Ovary (tissue), 9 donors: ENCODE measurements around the gene ST6GALNAC3. TPM values are rescaled to one million over a fixed set of nuclear protein-coding genes. Genes with fewer than 3 reads are reported as not detected.

Experiments
- DNase-seq, 5 donors: peaks; one replicate each; pipeline ENCODE4 v3.0.0-alpha.2; 2019 to 2020
- H3K27ac ChIP-seq, 2 donors: fragments of 200-600 bp; one replicate each; pipeline versions ENCODE4 v1.5.1 to v1.8.0; 2019 to 2022
- H3K27me3 ChIP-seq: fragments of 200-600 bp; one replicate; pipeline ENCODE4 v1.8.0; 2022
- H3K36me3 ChIP-seq: fragments of 200-600 bp; sonication (generic); one replicate; pipeline ENCODE4 v1.5.1; 2019
- H3K4me1 ChIP-seq: one replicate; pipeline ENCODE4 v1.8.1; 2013; ENCODE audit warnings: mild to moderate bottlenecking, moderate library complexity; ENCODE audit not compliant: insufficient read depth
- H3K4me3 ChIP-seq: fragments of 200-600 bp; sonication (generic); one replicate; pipeline ENCODE4 v1.5.1; 2017
- H3K9me3 ChIP-seq, 2 donors: fragments of 200-600 bp in 1 of 2; sonication (generic) in 1 of 2; one replicate each; pipeline versions ENCODE4 v1.5.1 to v1.8.1; 2013 to 2019; ENCODE audit warnings: mild to moderate bottlenecking in 1 of 2, moderate library complexity in 1 of 2
- EP300 ChIP-seq: sonication (generic); formaldehyde crosslinking; IDR thresholded peaks from one replicate; pipeline ENCODE4 v1.6.1; 2017; ENCODE audit warnings: antibody characterized with exemption
- POLR2A ChIP-seq: fragments of 450-650 bp; IDR thresholded peaks from one replicate; pipeline ENCODE4 v1.6.1; 2017; ENCODE audit warnings: antibody characterized with exemption, mild to moderate bottlenecking, moderate library complexity
- WGBS, 3 donors: extraction: QIAGEN DNeasy Blood & Tissue Kit in 1 of 3; methylation state at CpG; one replicate each; pipeline versions ENCODE4 v1.1.5 to v1.1.7; 2013 to 2017; 5-methylcytosine and 5-hydroxymethylcytosine counted together
- intact Hi-C, 4 donors: fragments of 100-400 bp; cut with DNase I; formaldehyde crosslinking; loops; one replicate each; pipeline versions ENCODE4 v1.11.0 to v1.15.1; 2022 to 2023
- polyA plus RNA-seq, 2 donors: library from polyadenylated mRNA; stranded (reverse); fragments of 200-250 nt in 1 of 2; fragments of 350-450 nt in 1 of 2; fragmentation: Illumina TruSeq in 1 of 2; extraction: RNeasy Lipid Tissue Mini Kit (QIAGEN cat#74804) in 1 of 2; gene quantifications; one replicate each; pipeline ENCODE4 v1.2.3, GENCODE V29; 2013 to 2014
- total RNA-seq, 7 donors: library from RNA; depleted of rRNA in 2 of 7; stranded (reverse); fragments of >200 nt in 2 of 7; fragmentation: NEBNext Ultra II Directional in 3 of 7; extraction: Animal tissue kit (Norgen Biotek cat#: 25700) in 3 of 7; gene quantifications; one replicate each; pipeline versions ENCODE4 v1.1.0 to v1.2.4, GENCODE V29; 2016 to 2023
- TF ChIP-seq, protein P1 (sequence below), 3 donors: fragments of 450-650 bp in 2 of 3; fragments of 200-600 bp in 1 of 3; IDR thresholded peaks; one replicate each; pipeline versions ENCODE4 v1.5.1 to v1.8.0; 2016 to 2022; ENCODE audit warnings: antibody characterized with exemption in 3 of 3, mild to moderate bottlenecking in 1 of 3
- donor health status: DM: no; HTN: no; CAD: no; lungs with moderate emphysema.
- donor health status: DM: no; HTN: no; CAD: no.
- donor health status: Bipolar disorder and iron deficiency.
- donor health status: DM: yes; HTN: yes; CAD: no.
- donor health status: DM: no; HTN: no; CAD: no.
- donor health status: DM: yes; HTN: yes; CAD: no.

Gene ST6GALNAC3
- total and polyA plus RNA-seq, 9 donors = 1.9 to 6.7 (median 4.0) TPM

DNA sequence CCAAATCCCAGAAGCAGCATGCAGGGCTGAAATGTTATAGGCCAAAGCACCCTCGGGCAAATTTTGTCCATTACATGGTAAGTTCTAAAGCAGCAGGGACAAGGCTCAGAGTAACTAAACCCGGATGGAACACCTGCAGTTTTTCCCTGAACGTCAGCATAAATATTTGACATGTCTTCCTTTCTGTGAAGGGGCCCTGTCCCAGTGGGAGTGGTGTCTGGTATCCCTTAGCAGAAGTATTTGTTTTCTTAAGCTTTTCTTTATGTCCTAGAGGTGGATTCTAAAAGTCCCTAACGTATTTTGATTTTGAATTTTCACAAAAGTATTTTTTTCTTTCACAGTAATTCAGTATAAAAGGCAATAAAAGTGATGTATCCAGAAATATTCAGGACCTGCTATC is 223.9 kb downstream of the ST6GALNAC3 start:
- H3K4me3 ChIP-seq = no peak overlapping the region
- intact Hi-C loops = no loop called here
- no peaks in the 10 kb centered on the region for H3K9me3 ChIP-seq
- H3K27me3 ChIP-seq = no peaks in the 10 kb centered on the region
- DNase-seq = no peak
- 67 to 77% (median 73%) methylated on average over 4 of the region's 4 CpGs for WGBS, 3 donors
- no peak overlapping the region for H3K27ac ChIP-seq
- no peak for TF ChIP-seq POLR2A
- TF ChIP-seq, protein P1, sequence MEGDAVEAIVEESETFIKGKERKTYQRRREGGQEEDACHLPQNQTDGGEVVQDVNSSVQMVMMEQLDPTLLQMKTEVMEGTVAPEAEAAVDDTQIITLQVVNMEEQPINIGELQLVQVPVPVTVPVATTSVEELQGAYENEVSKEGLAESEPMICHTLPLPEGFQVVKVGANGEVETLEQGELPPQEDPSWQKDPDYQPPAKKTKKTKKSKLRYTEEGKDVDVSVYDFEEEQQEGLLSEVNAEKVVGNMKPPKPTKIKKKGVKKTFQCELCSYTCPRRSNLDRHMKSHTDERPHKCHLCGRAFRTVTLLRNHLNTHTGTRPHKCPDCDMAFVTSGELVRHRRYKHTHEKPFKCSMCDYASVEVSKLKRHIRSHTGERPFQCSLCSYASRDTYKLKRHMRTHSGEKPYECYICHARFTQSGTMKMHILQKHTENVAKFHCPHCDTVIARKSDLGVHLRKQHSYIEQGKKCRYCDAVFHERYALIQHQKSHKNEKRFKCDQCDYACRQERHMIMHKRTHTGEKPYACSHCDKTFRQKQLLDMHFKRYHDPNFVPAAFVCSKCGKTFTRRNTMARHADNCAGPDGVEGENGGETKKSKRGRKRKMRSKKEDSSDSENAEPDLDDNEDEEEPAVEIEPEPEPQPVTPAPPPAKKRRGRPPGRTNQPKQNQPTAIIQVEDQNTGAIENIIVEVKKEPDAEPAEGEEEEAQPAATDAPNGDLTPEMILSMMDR (IDR thresholded peaks at IDR 0.05) = no peak
- no peak for TF ChIP-seq EP300
- H3K4me1 ChIP-seq = no peaks in the 10 kb centered on the region
- no peaks in the 10 kb centered on the region for H3K36me3 ChIP-seq

DNA sequence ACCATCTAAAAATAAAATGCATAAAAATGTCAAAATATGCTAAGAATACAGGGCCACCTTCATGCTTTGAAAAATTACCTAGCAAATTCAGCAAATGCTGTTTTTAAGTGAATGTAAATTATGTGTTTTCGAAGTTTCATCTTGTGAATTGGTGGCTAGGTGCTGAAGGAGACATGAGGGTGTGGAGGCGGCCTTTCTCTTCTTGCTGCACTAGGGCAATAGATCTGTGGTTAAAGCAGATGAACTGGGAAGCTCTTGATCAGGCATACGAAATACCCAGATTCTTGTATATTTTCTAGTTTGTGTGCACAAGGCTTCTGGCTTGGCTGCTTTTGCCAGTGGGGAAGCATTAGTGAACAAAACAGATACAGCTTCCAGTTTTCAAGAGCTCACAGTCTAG is 224.5 kb downstream of the ST6GALNAC3 start:
- H3K9me3 ChIP-seq = no peaks in the 10 kb centered on the region
- no peak for TF ChIP-seq EP300
- TF ChIP-seq, protein P1 (IDR thresholded peaks at IDR 0.05) = no peak
- no peak for TF ChIP-seq POLR2A
- no peak for DNase-seq
- intact Hi-C loops = no loop called here
- no peaks in the 10 kb centered on the region for H3K4me1 ChIP-seq
- no peaks in the 10 kb centered on the region for H3K36me3 ChIP-seq
- 92 to 97% (median 95%) methylated on average over 3 of the region's 3 CpGs for WGBS, 3 donors
- H3K27me3 ChIP-seq = no peaks in the 10 kb centered on the region
- no peak overlapping the region for H3K27ac ChIP-seq
- no peak overlapping the region for H3K4me3 ChIP-seq

DNA sequence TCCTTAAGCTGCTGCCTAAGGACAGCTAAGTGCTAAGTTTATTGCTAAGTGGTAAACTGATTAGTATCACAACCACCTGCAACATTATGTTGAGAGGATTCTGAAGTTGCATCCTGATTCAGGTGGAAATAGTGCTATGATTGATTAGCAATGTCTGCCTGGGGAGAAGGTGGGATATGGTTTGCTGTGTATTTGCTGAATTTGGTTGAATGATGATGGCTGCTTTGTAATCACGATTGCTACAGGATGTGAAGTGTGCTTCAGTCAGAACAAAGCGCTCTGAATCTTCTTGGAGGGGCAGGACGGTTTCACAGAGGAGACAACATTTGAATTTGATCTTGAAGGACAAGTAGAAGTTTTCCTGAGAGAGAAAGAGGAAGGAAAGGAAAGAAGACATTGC is 226.0 kb downstream of the ST6GALNAC3 start:
- Histone ChIP-seq H3K27me3 (no peaks in the 10 kb centered on the region), H3K36me3 (no peaks in the 10 kb centered on the region), H3K9me3 (no peaks in the 10 kb centered on the region), H3K27ac (no peak overlapping the region), H3K4me1 (no peaks in the 10 kb centered on the region), H3K4me3 (no peak overlapping the region)
- intact Hi-C loops = no loop called here
- 85 to 94% (median 87%) methylated on average over 3 of the region's 3 CpGs for WGBS, 3 donors
- no peak for DNase-seq
- TF ChIP-seq, protein P1 (IDR thresholded peaks at IDR 0.05) = no peak

DNA sequence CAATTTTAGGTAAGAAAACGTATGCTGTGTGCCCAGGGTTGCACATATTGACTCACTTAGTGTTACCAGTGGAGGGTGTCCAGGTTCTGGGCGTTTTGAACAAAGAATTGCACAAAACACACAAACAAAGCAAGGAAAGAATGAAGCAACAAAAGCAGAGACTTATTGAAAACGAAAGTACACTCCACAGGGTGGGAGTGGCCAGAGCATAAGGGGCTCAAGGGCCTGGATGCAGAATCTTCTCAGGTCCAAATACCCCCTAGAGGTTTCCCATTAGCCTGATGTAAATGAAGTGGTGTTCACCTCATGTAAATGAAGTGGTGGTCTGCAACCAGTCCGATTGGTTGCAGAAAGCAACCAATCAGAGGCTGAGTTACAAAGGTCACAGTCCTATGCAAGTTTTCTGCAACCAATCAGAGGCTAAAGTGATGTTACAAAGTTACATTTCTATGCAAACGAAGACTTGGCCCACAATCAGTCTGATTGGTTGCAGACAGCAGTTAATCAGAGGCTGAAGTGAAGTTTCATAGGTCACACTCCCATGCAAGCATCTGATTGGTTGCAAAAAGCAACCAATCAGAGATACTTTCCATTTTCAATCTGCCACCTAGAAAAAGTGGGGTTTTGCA is 228.3 kb downstream of the ST6GALNAC3 start:
- Histone ChIP-seq H3K9me3 (no peaks in the 10 kb centered on the region), H3K27ac (no peak overlapping the region), H3K4me1 (no peaks in the 10 kb centered on the region), H3K27me3 (no peaks in the 10 kb centered on the region), H3K4me3 (no peak overlapping the region), H3K36me3 (no peaks in the 10 kb centered on the region)
- intact Hi-C loops = no loop called here
- TF ChIP-seq EP300 (no peak), POLR2A (no peak)
- TF ChIP-seq, protein P1 (IDR thresholded peaks at IDR 0.05) = no peak
- DNase-seq = no peak
- 63 to 80% (median 72%) methylated on average over 5 of the region's 5 CpGs for WGBS, 3 donors
